Measurements from ENCODE around the gene ROPN1L. TPM values are rescaled to one million over a fixed set of nuclear protein-coding genes. Genes with fewer than 3 reads are reported as not detected.

The ROPN1L gene
- total RNA-seq, 1 donor from 2014 or later, result 0.77 TPM

DNA sequence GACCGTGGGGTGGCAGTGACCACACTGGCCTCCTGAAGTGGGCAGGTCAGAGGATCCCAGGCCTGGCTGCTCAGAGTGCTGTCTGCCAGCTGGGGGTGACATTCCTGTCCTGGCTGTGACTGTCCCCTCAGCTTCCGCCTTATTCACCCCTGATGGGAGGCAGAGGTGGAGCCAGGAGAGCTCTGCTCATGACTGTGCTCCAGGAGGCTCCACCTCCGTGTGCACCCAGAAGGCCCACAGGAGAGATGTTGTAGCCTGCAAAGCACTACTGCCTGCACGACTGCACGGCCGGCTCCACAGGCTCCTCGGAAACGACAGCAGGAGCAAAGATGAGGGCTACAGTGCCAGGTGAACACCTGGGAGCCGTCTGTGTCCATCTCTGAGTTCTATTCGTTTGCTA lies 60.9 kb downstream of the ROPN1L start:
- Histone ChIP-seq H3K27me3 (ENCODE audit: insufficient read depth, low read length) (peaks cover 2% of the 10 kb centered on the region), H3K4me2 (ENCODE audit: low read length) (no peak overlapping the region), H3K4me3 (ENCODE audit: insufficient read depth, low read depth, low read length) (no peak overlapping the region), H4K20me1 (ENCODE audit: insufficient read depth, low read length) (no peaks in the 10 kb centered on the region), H3K27ac (ENCODE audit: low read depth, low read length) (no peak overlapping the region), H3K79me2 (ENCODE audit: insufficient read depth, low read length) (no peaks in the 10 kb centered on the region), H3K4me1 (ENCODE audit: insufficient read depth, low read length) (no peaks in the 10 kb centered on the region), H3K36me3 (ENCODE audit: insufficient read depth, low read length) (no peaks in the 10 kb centered on the region), H2AFZ (ENCODE audit: low read depth, low read length) (no peak overlapping the region), H3K9ac (ENCODE audit: low read length) (no peak overlapping the region), H3K9me3 (ENCODE audit: insufficient read depth, low read depth, low read length) (no peaks in the 10 kb centered on the region)
- Mint-ChIP-seq H3K4me1 (ENCODE audit: low read depth, unreplicated experiment) (peaks cover 2% of the 10 kb centered on the region), H3K27ac (ENCODE audit: unreplicated experiment) (no peak overlapping the region), H3K27me3 (ENCODE audit: low read depth, unreplicated experiment) (peaks cover 8% of the 10 kb centered on the region), H3K36me3 (ENCODE audit: low read depth, unreplicated experiment) (no peaks in the 10 kb centered on the region), H3K9me3 (ENCODE audit: unreplicated experiment) (no peaks in the 10 kb centered on the region), H3K4me3 (ENCODE audit: unreplicated experiment) (no peak overlapping the region)
- FAIRE-seq (no peak), DNase-seq (ENCODE audit: low read depth) (no peak)
- TF ChIP-seq EZH2 (IDR thresholded peaks at IDR 0.05; ENCODE audit: insufficient read depth, low read length), result no peak
- TF ChIP-seq, protein P1, sequence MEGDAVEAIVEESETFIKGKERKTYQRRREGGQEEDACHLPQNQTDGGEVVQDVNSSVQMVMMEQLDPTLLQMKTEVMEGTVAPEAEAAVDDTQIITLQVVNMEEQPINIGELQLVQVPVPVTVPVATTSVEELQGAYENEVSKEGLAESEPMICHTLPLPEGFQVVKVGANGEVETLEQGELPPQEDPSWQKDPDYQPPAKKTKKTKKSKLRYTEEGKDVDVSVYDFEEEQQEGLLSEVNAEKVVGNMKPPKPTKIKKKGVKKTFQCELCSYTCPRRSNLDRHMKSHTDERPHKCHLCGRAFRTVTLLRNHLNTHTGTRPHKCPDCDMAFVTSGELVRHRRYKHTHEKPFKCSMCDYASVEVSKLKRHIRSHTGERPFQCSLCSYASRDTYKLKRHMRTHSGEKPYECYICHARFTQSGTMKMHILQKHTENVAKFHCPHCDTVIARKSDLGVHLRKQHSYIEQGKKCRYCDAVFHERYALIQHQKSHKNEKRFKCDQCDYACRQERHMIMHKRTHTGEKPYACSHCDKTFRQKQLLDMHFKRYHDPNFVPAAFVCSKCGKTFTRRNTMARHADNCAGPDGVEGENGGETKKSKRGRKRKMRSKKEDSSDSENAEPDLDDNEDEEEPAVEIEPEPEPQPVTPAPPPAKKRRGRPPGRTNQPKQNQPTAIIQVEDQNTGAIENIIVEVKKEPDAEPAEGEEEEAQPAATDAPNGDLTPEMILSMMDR (IDR thresholded peaks at IDR 0.05; ENCODE audit: insufficient read depth, low read depth, low read length), result no peak

DNA sequence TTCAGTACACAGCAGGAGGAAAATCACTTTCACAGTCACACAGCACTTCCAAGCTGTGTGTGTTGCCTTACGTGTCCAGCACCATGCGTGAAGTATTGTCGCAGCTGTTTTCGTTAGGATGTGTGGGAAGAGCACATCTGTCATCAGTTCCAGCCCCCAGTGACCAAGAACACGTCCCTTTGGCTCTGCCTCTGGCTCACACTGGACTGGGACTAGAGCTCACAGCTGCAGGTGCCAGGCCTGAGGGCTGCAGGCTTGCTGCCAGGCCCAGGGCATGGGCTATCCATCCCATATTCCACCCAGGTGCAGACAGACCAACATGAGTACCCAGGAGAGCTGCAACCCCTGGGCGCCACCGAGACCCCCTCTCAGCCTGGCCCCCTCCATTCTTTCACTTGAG lies 61.6 kb downstream of the ROPN1L start:
- Histone ChIP-seq H3K9me3 (ENCODE audit: insufficient read depth, low read depth, low read length) (no peaks in the 10 kb centered on the region), H2AFZ (ENCODE audit: low read depth, low read length) (no peak overlapping the region), H3K79me2 (ENCODE audit: insufficient read depth, low read length) (no peaks in the 10 kb centered on the region), H3K4me2 (ENCODE audit: low read length) (no peak overlapping the region), H3K4me1 (ENCODE audit: insufficient read depth, low read length) (no peaks in the 10 kb centered on the region), H4K20me1 (ENCODE audit: insufficient read depth, low read length) (no peaks in the 10 kb centered on the region), H3K36me3 (ENCODE audit: insufficient read depth, low read length) (no peaks in the 10 kb centered on the region), H3K27me3 (ENCODE audit: insufficient read depth, low read length) (peaks cover 2% of the 10 kb centered on the region), H3K9ac (ENCODE audit: low read length) (no peak overlapping the region), H3K4me3 (ENCODE audit: insufficient read depth, low read depth, low read length) (no peak overlapping the region), H3K27ac (ENCODE audit: low read depth, low read length) (no peak overlapping the region)
- TF ChIP-seq, protein P1 (IDR thresholded peaks at IDR 0.05; ENCODE audit: insufficient read depth, low read depth, low read length), result no peak
- TF ChIP-seq EZH2 (IDR thresholded peaks at IDR 0.05; ENCODE audit: insufficient read depth, low read length), result no peak
- DNase-seq (ENCODE audit: low read depth), result no peak
- Mint-ChIP-seq H3K9me3 (ENCODE audit: unreplicated experiment) (no peaks in the 10 kb centered on the region), H3K4me3 (ENCODE audit: unreplicated experiment) (no peak overlapping the region), H3K27me3 (ENCODE audit: low read depth, unreplicated experiment) (peaks cover 7% of the 10 kb centered on the region), H3K4me1 (ENCODE audit: low read depth, unreplicated experiment) (peaks cover 2% of the 10 kb centered on the region), H3K27ac (ENCODE audit: unreplicated experiment) (no peak overlapping the region), H3K36me3 (ENCODE audit: low read depth, unreplicated experiment) (no peaks in the 10 kb centered on the region)
- FAIRE-seq, result no peak

DNA sequence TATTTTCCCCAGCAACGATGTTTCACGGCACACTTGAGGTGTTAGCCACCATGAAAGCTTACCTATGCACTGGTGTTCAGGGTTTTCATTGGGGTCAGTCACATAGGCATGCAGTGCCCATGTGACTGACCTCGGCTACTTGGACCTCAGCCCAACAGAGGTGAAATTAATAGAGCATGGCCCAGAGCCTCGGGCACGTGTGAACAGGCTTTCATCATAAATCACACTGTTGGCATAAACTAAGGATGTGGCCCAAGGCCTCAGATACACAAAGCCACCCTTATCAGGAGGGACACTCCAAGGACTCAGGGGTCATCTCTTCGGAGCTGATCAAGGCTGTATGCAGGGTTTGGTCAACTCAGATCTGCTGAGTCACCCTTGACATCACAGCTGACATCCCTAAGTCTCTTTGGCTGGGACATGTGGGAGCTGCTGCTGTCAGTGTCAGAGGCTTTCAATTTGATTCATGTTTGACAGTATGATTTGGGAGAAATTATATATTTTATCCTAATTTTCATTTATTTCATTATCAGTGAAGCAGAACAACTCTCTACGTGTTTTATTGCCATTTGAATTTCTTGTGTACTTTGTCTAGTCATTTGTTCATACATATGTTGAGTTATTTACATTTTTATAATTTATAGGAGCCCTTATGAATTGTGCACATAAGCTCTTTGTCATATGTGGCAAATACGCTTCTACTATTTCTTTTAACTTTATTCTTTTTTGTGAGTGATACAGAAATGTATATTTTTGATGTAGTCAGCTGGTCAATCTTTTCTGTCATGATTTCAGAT lies 62.5 kb downstream of the ROPN1L start:
- Mint-ChIP-seq H3K4me3 (ENCODE audit: unreplicated experiment) (no peak overlapping the region), H3K27me3 (ENCODE audit: low read depth, unreplicated experiment) (peaks cover 5% of the 10 kb centered on the region), H3K4me1 (ENCODE audit: low read depth, unreplicated experiment) (peaks cover 10% of the 10 kb centered on the region), H3K9me3 (ENCODE audit: unreplicated experiment) (peaks cover 3% of the 10 kb centered on the region), H3K27ac (ENCODE audit: unreplicated experiment) (no peak overlapping the region), H3K36me3 (ENCODE audit: low read depth, unreplicated experiment) (no peaks in the 10 kb centered on the region)
- DNase-seq (ENCODE audit: low read depth) (no peak), FAIRE-seq (no peak)
- no peak overlapping the region for H3K4me3 ChIP-seq (ENCODE audit: insufficient read depth, low read depth, low read length)
- no peaks in the 10 kb centered on the region for H3K9me3 ChIP-seq (ENCODE audit: insufficient read depth, low read depth, low read length)
- no peaks in the 10 kb centered on the region for H4K20me1 ChIP-seq (ENCODE audit: insufficient read depth, low read length)
- H3K4me2 ChIP-seq (ENCODE audit: low read length), result no peak overlapping the region
- no peak overlapping the region for H3K27ac ChIP-seq (ENCODE audit: low read depth, low read length)
- no peaks in the 10 kb centered on the region for H3K36me3 ChIP-seq (ENCODE audit: insufficient read depth, low read length)
- no peak for TF ChIP-seq EZH2 (IDR thresholded peaks at IDR 0.05; ENCODE audit: insufficient read depth, low read length)
- TF ChIP-seq, protein P1 (IDR thresholded peaks at IDR 0.05; ENCODE audit: insufficient read depth, low read depth, low read length), result no peak
- no peak overlapping the region for H3K9ac ChIP-seq (ENCODE audit: low read length)
- no peaks in the 10 kb centered on the region for H3K4me1 ChIP-seq (ENCODE audit: insufficient read depth, low read length)
- no peaks in the 10 kb centered on the region for H3K27me3 ChIP-seq (ENCODE audit: insufficient read depth, low read length)
- no peaks in the 10 kb centered on the region for H3K79me2 ChIP-seq (ENCODE audit: insufficient read depth, low read length)
- no peak overlapping the region for H2AFZ ChIP-seq (ENCODE audit: low read depth, low read length)
